ENCODE measurements around the gene ALKBH4.
A peak's percentile ranks its signal among the peaks of the same experiment; 100 is the strongest.
"Not testable (repeated sequence)": the region's sequence is repeated elsewhere in the genome, so short reads cannot be mapped to it uniquely, and the experiment has no call there.

Gene ALKBH4

GRCh38 chr7:102493220-102493935 lies 28.7 kb upstream of the ALKBH4 start:
- DNase-seq; in situ Hi-C loops (cut with HindIII; ENCODE audit: low pct_ligation_motif_present, low sequenced_read_pairs); H3K27me3 ChIP-seq (replicated peaks): not testable (repeated sequence)

GRCh38 chr7:102490529-102491075 lies 25.9 kb upstream of the ALKBH4 start:
- H3K27me3 ChIP-seq (replicated peaks); in situ Hi-C loops (cut with HindIII; ENCODE audit: low pct_ligation_motif_present, low sequenced_read_pairs); H3K4me3 ChIP-seq (ENCODE audit: low read depth, low read length); H3K27ac ChIP-seq; H3K36me3 ChIP-seq (replicated peaks): not testable (repeated sequence)
- peak; percentile 37 for DNase-seq

More at GRCh38 chr7:102493220-102493935, 28.7 kb upstream of the ALKBH4 start:
- H3K36me3 ChIP-seq (replicated peaks); H3K4me3 ChIP-seq (ENCODE audit: low read depth, low read length); H3K27ac ChIP-seq: not testable (repeated sequence)

GRCh38 chr7:102484317-102484716 lies 19.7 kb upstream of the ALKBH4 start:
- H3K36me3 ChIP-seq (replicated peaks); H3K27ac ChIP-seq; in situ Hi-C loops (cut with HindIII; ENCODE audit: low pct_ligation_motif_present, low sequenced_read_pairs); DNase-seq; H3K4me3 ChIP-seq (ENCODE audit: low read depth, low read length); H3K27me3 ChIP-seq (replicated peaks): not testable (repeated sequence)

- H3K36me3 ChIP-seq (replicated peaks); H3K4me3 ChIP-seq (ENCODE audit: low read depth, low read length); DNase-seq; H3K27ac ChIP-seq; H3K27me3 ChIP-seq (replicated peaks); in situ Hi-C loops (cut with HindIII; ENCODE audit: low pct_ligation_motif_present, low sequenced_read_pairs): not testable (repeated sequence)
Measured at GRCh38 chr7:102481962-102482361, 17.3 kb upstream of the ALKBH4 start.

- H3K36me3 ChIP-seq (replicated peaks); H3K27ac ChIP-seq; H3K27me3 ChIP-seq (replicated peaks); H3K4me3 ChIP-seq (ENCODE audit: low read depth, low read length); in situ Hi-C loops (cut with HindIII; ENCODE audit: low pct_ligation_motif_present, low sequenced_read_pairs): not testable (repeated sequence)
- DNase-seq, result peak; percentile 49
- TF ChIP-seq CTCF (IDR thresholded peaks at IDR 0.05; ENCODE audit: low read depth, low read length, missing control alignments), result peak; percentile 50
Measured at GRCh38 chr7:102479982-102480637, 15.4 kb upstream of the ALKBH4 start.

GRCh38 chr7:102479209-102479584 lies 14.5 kb upstream of the ALKBH4 start:
- DNase-seq; in situ Hi-C loops (cut with HindIII; ENCODE audit: low pct_ligation_motif_present, low sequenced_read_pairs); H3K27ac ChIP-seq; H3K4me3 ChIP-seq (ENCODE audit: low read depth, low read length); H3K27me3 ChIP-seq (replicated peaks); H3K36me3 ChIP-seq (replicated peaks): not testable (repeated sequence)

- peak within 1 kb of the TSS; percentile 43 for H3K4me3 ChIP-seq (ENCODE audit: low read depth, low read length)
Measured at GRCh38 chr7:102478314-102479208, 13.9 kb upstream of the ALKBH4 start, which contains the start of gene POLR2J. POLR2J (minus strand) TSS chr7:102478922; CDS start chr7:102478860, 62 bp downstream.

GRCh38 chr7:102474736-102475435 lies 10.2 kb upstream of the ALKBH4 start:
- H3K36me3 ChIP-seq (replicated peaks), result peaks cover 21% of the 10 kb centered on the region
- in situ Hi-C loops (cut with HindIII; ENCODE audit: low pct_ligation_motif_present, low sequenced_read_pairs); DNase-seq; H3K27me3 ChIP-seq (replicated peaks); H3K4me3 ChIP-seq (ENCODE audit: low read depth, low read length); H3K27ac ChIP-seq: not testable (repeated sequence)

More at GRCh38 chr7:102478314-102479208, 13.9 kb upstream of the ALKBH4 start, which contains the start of gene POLR2J:
- H3K36me3 ChIP-seq (replicated peaks); in situ Hi-C loops (cut with HindIII; ENCODE audit: low pct_ligation_motif_present, low sequenced_read_pairs); H3K27me3 ChIP-seq (replicated peaks): not testable (repeated sequence)
- peak; percentile 86 for DNase-seq
- peak within 1 kb of the TSS; percentile 47 for H3K27ac ChIP-seq

- H3K27me3 ChIP-seq (replicated peaks); in situ Hi-C loops (cut with HindIII; ENCODE audit: low pct_ligation_motif_present, low sequenced_read_pairs); H3K4me3 ChIP-seq (ENCODE audit: low read depth, low read length); H3K27ac ChIP-seq; DNase-seq: not testable (repeated sequence)
- H3K36me3 ChIP-seq (replicated peaks), result peaks cover 21% of the 10 kb centered on the region
Measured at GRCh38 chr7:102474116-102474515, 9.5 kb upstream of the ALKBH4 start.

Data from brain microvascular endothelial cell (primary cell).